Uterus (tissue), 2 donors: Measurements from ENCODE around the gene ZDHHC5.

Source experiments
- CTCF ChIP-seq, 4 experiments: fragments of 200-600 bp in 2 of 4; fragments of 450-650 bp in 2 of 4; sonication (generic) in 2 of 4; IDR thresholded peaks; one replicate each; pipeline ENCODE4 v1.5.1; 2016 to 2019; ENCODE audit warnings: antibody characterized with exemption in 4 of 4, mild to moderate bottlenecking in 2 of 4, moderate library complexity in 1 of 4
- POLR2A ChIP-seq, 2 donors: fragments of 450-650 bp; IDR thresholded peaks; one replicate each; pipeline ENCODE4 v1.6.1; 2016; ENCODE audit warnings: antibody characterized with exemption in 2 of 2, mild to moderate bottlenecking in 1 of 2, moderate library complexity in 1 of 2

GRCh38 chr11:57658023-57658361 is 9.9 kb upstream of the ZDHHC5 start:
- TF ChIP-seq CTCF (IDR thresholded peaks at IDR 0.05) (no peak), POLR2A (IDR thresholded peaks at IDR 0.05) (no peak)
